Inferior parietal cortex (tissue), 1 donor: ENCODE measurements around the gene ERFL.
A peak's percentile ranks its signal among the peaks of the same experiment; 100 is the strongest.
"Not testable (repeated sequence)": the region's sequence is repeated elsewhere in the genome, so short reads cannot be mapped to it uniquely, and the experiment has no call there.

Experiments used
- DNase-seq: peaks from one replicate; pipeline ENCODE4 v3.0.0-alpha.2; 2016; ENCODE audit errors: extremely low spot score

Gene ERFL

DNA sequence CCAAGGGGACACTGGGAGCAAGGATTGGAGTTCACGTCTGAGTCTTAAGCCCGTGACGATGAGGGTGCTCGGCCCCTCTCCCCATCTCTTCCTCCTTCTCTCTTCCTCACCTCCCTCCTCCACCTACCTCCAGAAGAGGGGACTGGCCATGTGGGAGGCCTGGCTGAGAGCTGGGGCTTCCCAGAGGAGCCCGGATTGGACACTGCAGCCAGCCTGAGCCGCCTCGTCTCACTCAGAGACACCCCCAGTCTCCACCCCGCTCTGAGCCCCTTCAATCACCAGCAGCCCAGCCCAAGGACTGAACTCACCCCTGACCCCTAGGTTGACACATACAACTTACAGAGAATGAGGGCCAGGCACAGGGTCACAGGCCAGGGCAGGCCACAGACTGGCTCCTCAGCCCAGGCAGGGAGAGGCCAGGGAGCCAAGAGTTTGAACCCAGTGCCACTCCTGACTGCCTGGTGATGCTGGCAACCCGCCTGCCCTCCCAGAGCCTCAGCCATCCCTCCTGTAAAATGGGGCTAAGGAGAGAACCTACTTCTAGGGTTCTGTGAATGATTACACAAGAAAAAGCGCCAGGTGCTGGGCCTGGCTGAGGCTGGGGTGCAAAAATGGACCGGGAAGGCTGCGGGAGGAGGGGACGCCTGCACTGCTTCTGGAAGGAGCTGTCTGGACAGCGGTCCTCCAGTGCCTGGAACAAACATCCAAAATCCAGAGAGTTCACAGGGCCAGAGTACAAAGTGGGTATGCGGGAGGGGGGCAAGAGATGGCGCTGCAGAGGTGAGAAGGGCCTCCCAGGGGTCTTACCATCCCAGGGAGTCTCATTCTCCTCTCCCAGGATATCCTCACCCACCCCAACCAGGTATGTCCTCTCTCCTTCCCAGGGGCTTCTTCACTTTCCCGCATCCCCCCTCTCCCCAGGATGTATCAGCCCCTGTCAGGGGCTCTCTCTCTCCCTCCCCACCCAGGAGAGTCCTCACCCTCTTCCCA lies 50.0 kb downstream of the ERFL start:
- no peak for DNase-seq

DNA sequence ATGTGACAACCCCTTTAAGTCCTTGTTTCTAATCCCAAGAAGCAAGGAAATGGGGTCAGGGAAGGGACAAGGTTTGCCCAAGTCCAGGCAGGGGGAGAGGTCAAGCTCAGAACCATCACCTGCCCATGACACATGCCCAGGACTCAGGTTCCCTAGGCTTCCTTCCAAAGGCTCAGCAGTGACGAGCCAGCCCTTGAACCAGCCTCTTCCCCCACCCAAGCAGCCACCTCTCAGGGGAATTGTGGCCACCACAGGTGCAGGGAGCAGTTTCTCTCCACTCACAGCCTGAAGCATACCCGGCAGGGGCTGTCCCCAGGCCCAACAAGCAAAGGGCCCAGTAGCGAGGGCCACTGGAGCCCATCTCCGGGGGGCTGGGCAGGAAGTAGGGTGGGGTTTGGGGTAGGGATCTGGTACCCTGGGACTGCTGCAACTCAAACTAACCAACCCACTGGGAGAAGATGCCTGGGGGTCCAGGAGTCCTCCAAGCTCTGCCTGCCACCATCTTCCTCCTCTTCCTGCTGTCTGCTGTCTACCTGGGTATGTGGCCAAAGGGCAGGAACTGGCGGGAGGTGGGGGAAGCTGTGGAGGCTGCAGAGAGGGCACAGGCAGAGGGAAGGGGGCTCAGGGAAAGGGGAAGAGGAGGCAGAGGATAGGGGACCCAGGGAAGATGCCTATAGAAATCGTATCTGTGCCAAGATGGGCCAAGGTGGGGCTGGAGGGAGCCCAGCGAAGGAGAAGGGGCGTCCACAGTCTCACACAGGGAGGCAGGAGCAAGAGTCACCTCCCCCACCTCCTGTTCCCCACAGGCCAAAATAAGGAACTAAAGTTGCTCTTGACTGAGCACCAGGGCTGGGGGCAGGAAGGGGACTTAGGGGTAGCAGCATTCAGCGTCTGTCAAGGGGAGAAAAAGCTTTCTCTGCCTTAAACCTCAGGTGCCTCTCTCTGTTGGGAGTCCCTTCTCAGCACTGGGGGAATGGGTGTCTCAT lies 51.1 kb downstream of the ERFL start, which contains the start of gene CD79A:
Gene CD79A, plus strand, starts transcription at position 433 of the 986 bp plus-strand sequence. Its CDS starts 26 bp downstream, at position 459.
- DNase-seq: no peak

DNA sequence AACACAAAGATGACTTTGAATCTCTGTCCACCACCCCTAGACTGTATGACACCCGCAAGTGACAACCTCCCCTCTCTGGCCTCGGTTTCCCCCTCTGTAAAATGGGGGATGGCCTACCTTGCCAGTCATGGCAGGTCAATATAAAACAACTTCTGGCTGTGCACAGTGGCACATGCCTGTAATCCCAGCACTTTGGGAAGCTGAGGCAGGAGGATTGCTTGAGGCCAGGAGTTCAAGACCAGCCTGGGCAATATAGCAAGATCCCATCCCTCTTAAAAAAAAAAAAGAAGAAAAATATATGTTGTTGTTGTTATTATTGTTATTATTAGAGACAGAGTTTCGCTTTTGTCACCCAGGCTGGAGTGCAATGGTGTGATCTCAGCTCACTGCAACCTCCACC lies 52.3 kb downstream of the ERFL start:
- not testable (repeated sequence) for DNase-seq

- peak; percentile 67 for DNase-seq
These were observed 55.2 kb downstream of the ERFL start for GRCh38 chr19:41872775-41873647.

- DNase-seq: no peak
These were observed 55.9 kb downstream of the ERFL start for GRCh38 chr19:41872384-41872774.

- no peak for DNase-seq
These were observed 56.5 kb downstream of the ERFL start for GRCh38 chr19:41871573-41872383.

- DNase-seq: no peak
These were observed 57.8 kb downstream of the ERFL start for GRCh38 chr19:41870401-41870873.

DNA sequence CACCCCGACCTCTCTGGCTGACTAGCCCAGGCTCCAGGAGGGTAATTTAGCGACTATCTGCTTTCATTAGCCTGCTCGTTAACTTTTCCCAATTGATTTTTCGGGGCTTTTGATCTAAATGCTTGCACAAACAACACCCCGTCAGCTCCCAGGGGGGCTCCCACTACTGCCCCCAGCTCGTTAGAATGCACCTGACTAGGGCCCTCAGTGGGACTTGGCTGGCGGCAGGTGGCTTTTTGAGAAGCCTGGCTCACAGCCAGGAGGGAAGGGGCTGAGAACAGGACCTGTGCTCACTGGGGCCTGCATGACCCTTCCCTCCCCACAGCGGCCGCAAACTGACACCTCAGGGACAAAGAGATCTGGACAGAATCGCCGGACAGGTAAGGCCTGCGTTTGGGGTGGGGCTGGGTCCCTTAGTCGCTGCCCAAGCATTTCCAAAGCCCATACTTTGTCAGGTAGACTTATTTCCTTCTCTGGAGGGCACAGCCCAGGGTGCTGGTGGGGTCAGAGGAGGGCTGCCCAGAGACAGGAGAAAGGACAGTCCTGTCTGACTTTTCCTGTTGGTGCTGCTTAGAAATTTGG lies 58.8 kb downstream of the ERFL start:
- no peak for DNase-seq

DNA sequence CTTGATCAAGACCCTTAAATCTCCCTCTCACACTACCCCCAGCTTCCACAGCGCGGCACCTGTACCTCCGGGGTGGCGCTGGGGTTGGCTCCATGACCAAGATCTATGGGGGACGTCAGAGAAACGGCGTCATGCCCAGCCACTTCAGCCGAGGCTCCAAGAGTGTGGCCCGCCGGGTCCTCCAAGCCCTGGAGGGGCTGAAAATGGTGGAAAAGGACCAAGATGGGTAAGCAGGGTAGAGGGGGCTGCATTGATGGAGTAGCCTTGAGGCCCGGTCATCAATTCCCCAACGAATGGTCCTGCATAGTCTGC lies 59.3 kb downstream of the ERFL start:
- no peak for DNase-seq

- no peak for DNase-seq
These were observed 59.9 kb downstream of the ERFL start for GRCh38 chr19:41868120-41868988.

GRCh38 chr19:41866284-41866683 lies 62.0 kb downstream of the ERFL start:
- no peak for DNase-seq

GRCh38 chr19:41864374-41864773 lies 63.9 kb downstream of the ERFL start:
- no peak for DNase-seq

DNA sequence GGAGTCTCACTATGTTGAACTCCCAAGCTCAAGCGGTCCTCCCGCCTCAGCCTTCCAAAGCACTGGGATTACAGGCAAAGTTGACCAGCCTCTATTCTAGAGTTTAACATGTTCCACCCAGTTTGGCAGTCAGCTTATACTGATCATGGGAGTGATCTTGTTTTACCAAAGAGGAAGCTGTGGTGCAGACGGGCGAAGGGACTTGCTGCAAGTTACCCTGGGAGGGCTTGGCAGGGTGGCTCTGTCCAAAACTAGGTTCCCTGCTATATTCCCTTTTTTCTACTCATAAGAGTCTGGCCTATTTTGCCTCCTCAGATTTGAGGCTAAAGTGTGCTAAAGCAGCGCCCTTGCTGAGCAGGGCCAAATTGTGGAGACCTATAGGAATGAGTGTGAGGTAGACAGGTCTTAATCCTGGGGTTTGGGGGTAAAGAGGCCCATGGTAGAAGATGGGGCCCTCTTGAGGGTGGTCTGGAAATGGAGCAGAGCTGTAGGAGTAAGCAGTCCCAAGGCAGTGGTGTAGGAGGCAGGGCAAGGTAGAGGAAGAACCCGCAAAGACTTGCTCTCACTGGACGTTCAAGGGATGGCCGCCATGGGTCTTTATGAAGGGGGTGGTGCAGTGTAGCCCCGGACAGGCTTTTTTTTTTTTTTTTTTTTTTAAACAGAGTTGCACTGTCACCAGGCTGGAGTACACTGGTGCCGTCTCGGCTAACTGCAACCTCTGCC lies 64.9 kb downstream of the ERFL start:
- DNase-seq: no peak

DNA sequence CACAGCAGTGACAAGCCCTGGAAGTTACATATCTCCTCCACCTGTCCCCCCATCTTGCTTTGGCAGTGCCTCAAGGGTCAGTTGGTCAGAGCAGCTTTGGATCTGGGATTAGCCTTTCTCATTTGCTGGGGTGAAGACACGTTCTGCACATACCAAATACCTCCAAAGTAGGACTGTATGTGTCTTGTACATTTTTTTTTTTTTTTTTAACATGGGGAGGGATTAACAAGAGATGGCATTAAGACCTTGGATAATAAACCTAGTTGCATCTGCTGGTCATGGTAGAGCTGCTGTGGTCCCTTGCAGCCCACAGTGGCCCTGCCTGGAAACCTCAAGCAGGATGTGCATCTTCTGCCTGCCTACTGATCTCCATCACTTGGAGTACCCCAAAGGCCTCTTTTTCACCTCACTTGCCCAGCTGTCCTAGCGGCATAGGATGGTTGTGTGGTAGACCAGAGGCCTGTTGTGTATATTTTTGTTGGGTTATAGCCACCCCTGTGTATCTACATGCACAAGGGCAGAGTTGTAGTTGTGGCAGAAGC lies 65.7 kb downstream of the ERFL start:
- no peak for DNase-seq

GRCh38 chr19:41861846-41862245 lies 66.4 kb downstream of the ERFL start:
- no peak for DNase-seq

GRCh38 chr19:41861116-41861768 lies 67.0 kb downstream of the ERFL start:
- no peak for DNase-seq

DNA sequence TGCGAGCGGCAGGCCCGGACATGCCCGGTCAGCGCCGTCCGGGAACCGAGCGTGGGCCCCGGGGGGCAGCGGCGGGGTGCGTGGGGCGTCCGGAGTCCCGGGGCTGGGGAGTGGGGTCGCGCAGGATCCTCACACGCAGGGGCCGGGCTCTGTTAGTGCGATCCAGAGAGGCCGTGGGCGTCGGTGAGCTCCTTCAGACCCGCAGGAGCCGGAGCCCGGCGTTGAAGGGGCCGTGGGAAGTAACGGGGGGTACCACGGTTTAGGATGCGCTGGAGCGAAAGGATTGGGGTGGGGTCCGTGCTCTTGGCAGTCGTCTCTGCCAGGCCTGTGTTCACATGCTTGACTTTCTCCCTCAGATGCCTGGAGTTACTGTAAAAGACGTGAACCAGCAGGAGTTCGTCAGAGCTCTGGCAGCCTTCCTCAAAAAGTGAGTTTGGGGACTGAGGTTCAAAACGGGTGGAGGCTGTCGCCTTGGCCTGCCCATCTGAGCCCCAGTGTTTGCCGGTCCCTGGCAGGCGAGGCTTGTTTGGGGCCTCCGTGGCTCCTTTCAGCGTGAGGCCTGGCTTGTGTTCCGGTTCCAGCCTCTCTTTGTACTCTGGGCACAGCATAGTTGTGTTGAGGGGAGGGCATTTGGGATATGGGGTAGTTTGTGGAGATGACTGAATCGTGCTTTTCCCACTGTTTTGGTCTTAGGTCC lies 67.7 kb downstream of the ERFL start:
- DNase-seq: no peak
